Astrocyte (in vitro differentiated cells and primary cell): ENCODE measurements around the gene ZNF341. TPM values are rescaled to one million over a fixed set of nuclear protein-coding genes. Genes with fewer than 3 reads are reported as not detected.

Source experiments
- DNase-seq: peaks from one replicate; pipeline ENCODE4 v3.0.0-alpha.2; 2010; ENCODE audit warnings: low read depth
- FAIRE-seq: peaks from 2 replicates; lab custom pipeline; 2011; peaks lifted over from hg19 to GRCh38; lab: Jason Lieb, UNC
- H2AFZ ChIP-seq: 2 replicates; pipeline ENCODE4 v1.6.0; 2012; ENCODE audit warnings: low read depth, low read length, inconsistent platforms
- H3K27ac ChIP-seq: 2 replicates; pipeline ENCODE4 v1.5.1; 2011; ENCODE audit warnings: low read depth, low read length, inconsistent platforms
- H3K27me3 ChIP-seq: 2 replicates; pipeline ENCODE4 v1.6.0; 2011; ENCODE audit warnings: low read length, inconsistent platforms; ENCODE audit not compliant: insufficient read depth
- H3K36me3 ChIP-seq: 2 replicates; pipeline ENCODE4 v1.5.1; 2011; ENCODE audit warnings: low read length, inconsistent platforms; ENCODE audit not compliant: insufficient read depth
- H3K4me1 ChIP-seq: 2 replicates; pipeline ENCODE4 v1.5.1; 2011; ENCODE audit warnings: low read length, inconsistent platforms; ENCODE audit not compliant: insufficient read depth
- H3K4me2 ChIP-seq: 2 replicates; pipeline ENCODE4 v1.6.0; 2012; ENCODE audit warnings: low read length, inconsistent platforms
- H3K4me3 ChIP-seq: 2 replicates; pipeline ENCODE4 v1.5.1; 2011; ENCODE audit warnings: low read depth, mild to moderate bottlenecking, low read length, inconsistent platforms; ENCODE audit not compliant: insufficient read depth
- H3K79me2 ChIP-seq: 2 replicates; pipeline ENCODE4 v1.6.0; 2012; ENCODE audit warnings: mild to moderate bottlenecking, low read length, inconsistent platforms; ENCODE audit not compliant: insufficient read depth
- H3K9ac ChIP-seq: 2 replicates; pipeline ENCODE4 v1.6.0; 2012; ENCODE audit warnings: mild to moderate bottlenecking, low read length, inconsistent platforms
- H3K9me3 ChIP-seq: 2 replicates; pipeline ENCODE4 v1.5.1; 2012; ENCODE audit warnings: low read depth, mild to moderate bottlenecking, low read length, inconsistent platforms; ENCODE audit not compliant: insufficient read depth
- H4K20me1 ChIP-seq: 2 replicates; pipeline ENCODE4 v1.6.0; 2012; ENCODE audit warnings: low read length, inconsistent platforms; ENCODE audit not compliant: insufficient read depth
- H3K27ac Mint-ChIP-seq: one replicate; pipeline ENCODE4 v1.8.0; 2021; ENCODE audit warnings: mild to moderate bottlenecking, mixed read lengths; ENCODE audit not compliant: unreplicated experiment
- H3K27me3 Mint-ChIP-seq: one replicate; pipeline ENCODE4 v1.8.0; 2021; ENCODE audit warnings: low read depth, mixed read lengths; ENCODE audit not compliant: unreplicated experiment
- H3K36me3 Mint-ChIP-seq: one replicate; pipeline ENCODE4 v1.8.0; 2021; ENCODE audit warnings: low read depth, mixed read lengths; ENCODE audit not compliant: unreplicated experiment
- H3K4me1 Mint-ChIP-seq: one replicate; pipeline ENCODE4 v1.8.0; 2021; ENCODE audit warnings: low read depth, mixed read lengths; ENCODE audit not compliant: unreplicated experiment
- H3K4me3 Mint-ChIP-seq: one replicate; pipeline ENCODE4 v1.8.0; 2021; ENCODE audit warnings: mild to moderate bottlenecking, moderate library complexity, mixed read lengths; ENCODE audit not compliant: unreplicated experiment
- H3K9me3 Mint-ChIP-seq: one replicate; pipeline ENCODE4 v1.8.0; 2021; ENCODE audit warnings: mild to moderate bottlenecking, mixed read lengths; ENCODE audit not compliant: unreplicated experiment
- CTCF ChIP-seq: IDR thresholded peaks from 2 replicates; pipeline ENCODE4 v1.5.1; 2011; ENCODE audit warnings: low read depth, mild to moderate bottlenecking, inconsistent platforms, low read length, moderate library complexity; ENCODE audit not compliant: insufficient read depth
- EZH2 ChIP-seq: IDR thresholded peaks from 2 replicates; pipeline ENCODE4 v1.6.1; 2012; ENCODE audit warnings: mild to moderate bottlenecking, low read length, inconsistent platforms; ENCODE audit not compliant: insufficient read depth
- total RNA-seq: library from RNA; stranded (reverse); gene quantifications from 2 replicates; pipeline ENCODE4 v1.2.1, GENCODE V29; 2021

ZNF341 gene
- total RNA-seq, 1 donor from 2014 or later, result 2.0 TPM

- no peak overlapping the region for H3K4me3 ChIP-seq
- no peak overlapping the region for H3K27ac ChIP-seq
- Mint-ChIP-seq H3K27ac (no peak overlapping the region), H3K36me3 (peaks cover 7% of the 10 kb centered on the region), H3K4me3 (no peak overlapping the region), H3K9me3 (no peaks in the 10 kb centered on the region), H3K4me1 (peaks cover 35% of the 10 kb centered on the region), H3K27me3 (no peaks in the 10 kb centered on the region)
- no peaks in the 10 kb centered on the region for H3K9me3 ChIP-seq
- H3K36me3 ChIP-seq, result no peaks in the 10 kb centered on the region
- TF ChIP-seq EZH2 (no peak), CTCF (no peak)
- DNase-seq, result no peak
- H4K20me1 ChIP-seq, result peaks cover 99% of the 10 kb centered on the region
- H3K4me2 ChIP-seq, result no peak overlapping the region
- H3K27me3 ChIP-seq, result no peaks in the 10 kb centered on the region
- FAIRE-seq, result no peak
- no peaks in the 10 kb centered on the region for H3K4me1 ChIP-seq
- H2AFZ ChIP-seq, result no peak overlapping the region
- H3K9ac ChIP-seq, result no peak overlapping the region
- H3K79me2 ChIP-seq, result peaks cover 100% of the 10 kb centered on the region
These were observed 106.5 kb downstream of the ZNF341 start for GRCh38 chr20:33838035-33838864.

- H3K27me3 Mint-ChIP-seq, result no peaks in the 10 kb centered on the region
- Histone ChIP-seq H3K79me2 (peaks cover 99% of the 10 kb centered on the region), H3K36me3 (no peaks in the 10 kb centered on the region), H3K27me3 (no peaks in the 10 kb centered on the region), H3K27ac (no peak overlapping the region), H3K9ac (no peak overlapping the region), H2AFZ (no peak overlapping the region), H3K4me1 (peaks cover 7% of the 10 kb centered on the region), H3K4me3 (no peak overlapping the region), H3K4me2 (no peak overlapping the region), H4K20me1 (peaks cover 100% of the 10 kb centered on the region), H3K9me3 (no peaks in the 10 kb centered on the region)
- H3K9me3 Mint-ChIP-seq, result no peaks in the 10 kb centered on the region
- peaks cover 46% of the 10 kb centered on the region for H3K4me1 Mint-ChIP-seq
- H3K4me3 Mint-ChIP-seq, result no peak overlapping the region
- FAIRE-seq, result no peak
- no peak overlapping the region for H3K27ac Mint-ChIP-seq
- peaks cover 2% of the 10 kb centered on the region for H3K36me3 Mint-ChIP-seq
- TF ChIP-seq CTCF, result no peak
- TF ChIP-seq EZH2, result no peak
- DNase-seq, result no peak
These were observed 107.8 kb downstream of the ZNF341 start for GRCh38 chr20:33839591-33839990.

GRCh38 chr20:33840160-33840559 is 108.4 kb downstream of the ZNF341 start:
- Histone ChIP-seq H3K79me2 (peaks cover 97% of the 10 kb centered on the region), H3K4me2 (no peak overlapping the region), H3K4me3 (no peak overlapping the region), H4K20me1 (peaks cover 100% of the 10 kb centered on the region), H3K27me3 (no peaks in the 10 kb centered on the region), H3K27ac (no peak overlapping the region), H3K36me3 (no peaks in the 10 kb centered on the region), H3K9me3 (no peaks in the 10 kb centered on the region), H3K9ac (no peak overlapping the region), H2AFZ (no peak overlapping the region), H3K4me1 (peaks cover 7% of the 10 kb centered on the region)
- FAIRE-seq (no peak), DNase-seq (no peak)
- no peak overlapping the region for H3K27ac Mint-ChIP-seq
- TF ChIP-seq EZH2, result no peak
- TF ChIP-seq CTCF, result no peak
- H3K4me1 Mint-ChIP-seq, result peaks cover 46% of the 10 kb centered on the region
- H3K4me3 Mint-ChIP-seq, result no peak overlapping the region
- peaks cover 2% of the 10 kb centered on the region for H3K36me3 Mint-ChIP-seq
- H3K9me3 Mint-ChIP-seq, result no peaks in the 10 kb centered on the region
- H3K27me3 Mint-ChIP-seq, result no peaks in the 10 kb centered on the region
